ENCODE data around the gene ZFAND6.
"Not testable (repeated sequence)": the region's sequence is repeated elsewhere in the genome, so short reads cannot be mapped to it uniquely, and the experiment has no call there.

ZFAND6 gene

GRCh38 chr15:80152896-80153876 is 93.7 kb downstream of the ZFAND6 start, which contains the start of gene FAH:
TSS of gene FAH (plus strand) at chr15:80152999. CDS start at chr15:80153055, 56 bp downstream.
- TF ChIP-seq CTCF (IDR thresholded peaks at IDR 0.05; ENCODE audit: insufficient read depth, low read length, missing control alignments): no peak
- peak within 1 kb of the TSS; percentile 88 for H3K4me3 ChIP-seq (ENCODE audit: low read depth, low read length)
- no peak for DNase-seq (ENCODE audit: low read depth, low spot score)
- ChIA-PET CTCF (no interaction called here), POLR2A (no interaction called here)

GRCh38 chr15:80153900-80154299 is 94.4 kb downstream of the ZFAND6 start:
- TF ChIP-seq CTCF (IDR thresholded peaks at IDR 0.05; ENCODE audit: insufficient read depth, low read length, missing control alignments): no peak
- ChIA-PET CTCF (no interaction called here), POLR2A (no interaction called here)
- peak overlapping the region; percentile 88 for H3K4me3 ChIP-seq (ENCODE audit: low read depth, low read length)
- DNase-seq (ENCODE audit: low read depth, low spot score): no peak

- POLR2A ChIA-PET: no interaction called here
- no peak for DNase-seq (ENCODE audit: low read depth, low spot score)
- TF ChIP-seq CTCF (IDR thresholded peaks at IDR 0.05; ENCODE audit: insufficient read depth, low read length, missing control alignments): no peak
- no peak overlapping the region for H3K4me3 ChIP-seq (ENCODE audit: low read depth, low read length)
- CTCF ChIA-PET: no interaction called here
These were observed 94.9 kb downstream of the ZFAND6 start for GRCh38 chr15:80154336-80154735.

- no peak overlapping the region for H3K4me3 ChIP-seq (ENCODE audit: low read depth, low read length)
- ChIA-PET CTCF (no interaction called here), POLR2A (no interaction called here)
- DNase-seq (ENCODE audit: low read depth, low spot score): no peak
- no peak for TF ChIP-seq CTCF (IDR thresholded peaks at IDR 0.05; ENCODE audit: insufficient read depth, low read length, missing control alignments)
These were observed 95.5 kb downstream of the ZFAND6 start for GRCh38 chr15:80155001-80155377.

- H3K4me3 ChIP-seq (ENCODE audit: low read depth, low read length); POLR2A ChIA-PET; CTCF ChIA-PET; DNase-seq (ENCODE audit: low read depth, low spot score): not testable (repeated sequence)
These were observed 96.1 kb downstream of the ZFAND6 start for GRCh38 chr15:80155378-80156175.

- no peak overlapping the region for H3K4me3 ChIP-seq (ENCODE audit: low read depth, low read length)
- no peak for DNase-seq (ENCODE audit: low read depth, low spot score)
- ChIA-PET CTCF (interaction anchor here (5.5 kb wide), 1 partner anchor 17 kb away, joined by 42 read pairs; no protein-coding TSS in a partner anchor), POLR2A (no interaction called here)
- TF ChIP-seq CTCF (IDR thresholded peaks at IDR 0.05; ENCODE audit: insufficient read depth, low read length, missing control alignments): no peak
These were observed 96.8 kb downstream of the ZFAND6 start for GRCh38 chr15:80156176-80156720.

All from AG04449 (cell line).